HG03432 (cell line): ENCODE data around the gene CCPG1.

Experiments
- ATAC-seq: cut with Tn5 transposase; IDR thresholded peaks from one replicate; pipeline ENCODE4 v1.9.1; 2021; ENCODE audit warnings: mild to moderate bottlenecking, moderate library complexity; ENCODE audit not compliant: unreplicated experiment

Gene CCPG1

DNA sequence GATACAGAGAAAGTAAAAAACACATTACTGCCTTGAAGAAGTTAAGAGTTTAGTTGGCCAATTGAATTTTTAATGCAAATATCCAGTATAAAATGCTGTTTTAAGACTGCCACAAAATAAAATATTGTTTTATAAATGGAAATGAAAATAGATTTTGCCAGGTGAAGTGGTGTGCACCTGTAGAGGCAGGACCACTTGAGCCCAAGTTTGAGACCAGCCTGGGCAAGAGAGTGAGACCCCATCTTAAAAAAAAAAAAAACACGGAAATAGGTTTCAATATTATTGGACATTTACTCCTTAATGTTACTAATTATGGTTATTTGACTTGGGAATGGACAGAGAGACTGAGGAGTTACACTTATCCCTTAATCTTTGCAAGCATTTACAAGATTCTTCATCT is 87.2 kb downstream of the CCPG1 start:
- ATAC-seq = no peak

DNA sequence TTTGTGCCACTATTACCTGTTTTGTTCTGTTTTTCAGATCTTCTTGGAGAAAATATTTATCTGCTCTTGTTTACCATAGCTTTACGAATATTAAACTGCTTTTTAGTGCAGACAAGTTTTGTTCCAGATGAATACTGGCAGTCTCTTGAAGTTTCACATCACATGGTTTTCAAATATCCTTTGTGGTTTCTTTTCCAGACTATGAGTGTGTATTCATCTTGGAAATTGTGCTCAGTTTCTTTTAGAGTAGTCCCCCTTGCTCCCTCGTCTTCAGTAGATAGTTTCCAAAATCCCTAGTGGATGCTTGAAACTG is 88.0 kb downstream of the CCPG1 start:
- no peak for ATAC-seq

- peak; percentile 46 for ATAC-seq
Measured at GRCh38 chr15:55319537-55320237, 88.5 kb downstream of the CCPG1 start.

DNA sequence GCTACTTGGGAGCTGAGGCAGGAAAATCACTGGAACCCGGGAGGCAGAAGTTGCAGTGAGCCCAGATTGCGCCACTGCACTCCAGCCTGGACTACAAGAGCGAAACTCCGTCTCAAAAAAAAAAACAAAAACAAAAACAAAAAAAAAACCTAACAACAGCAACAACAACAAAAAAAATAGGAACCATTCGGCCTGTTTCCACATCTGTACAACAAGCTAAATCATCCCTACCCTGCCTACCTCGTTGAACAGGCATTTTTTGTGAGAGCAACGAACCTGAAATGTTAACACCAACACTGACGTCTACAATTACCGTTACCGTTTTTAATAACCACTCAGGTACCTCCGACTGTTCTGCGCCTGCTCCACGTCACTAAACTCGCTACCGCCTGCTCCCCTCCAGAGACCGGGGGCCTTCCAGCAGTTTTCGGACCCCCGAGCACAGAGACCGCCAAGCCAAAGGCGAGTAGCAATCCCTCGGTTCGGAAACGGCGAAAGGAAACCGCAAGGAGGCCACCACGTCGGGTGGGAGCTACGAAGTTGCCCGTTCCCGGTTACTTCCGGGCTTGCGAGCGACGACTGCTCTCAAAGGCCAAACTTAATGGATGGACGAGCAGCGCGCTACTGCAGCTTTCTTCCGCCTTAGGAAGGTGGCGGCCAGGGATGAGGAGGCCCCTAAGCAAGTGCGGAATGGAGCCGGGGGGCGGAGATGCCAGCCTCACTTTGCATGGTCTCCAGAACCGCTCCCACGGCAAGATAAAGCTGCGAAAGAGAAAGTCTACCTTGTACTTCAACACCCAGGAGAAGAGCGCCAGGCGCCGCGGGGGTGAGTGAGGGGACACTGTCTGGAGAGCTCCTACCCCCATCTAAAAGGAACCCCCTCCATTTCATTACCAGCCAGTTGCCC is 89.3 kb downstream of the CCPG1 start, which contains the start of the genes PIGB and PIGBOS1:
TSS of gene PIGB (plus strand) at position 635 of the 907 bp plus-strand sequence. CDS start at position 664, 29 bp downstream.
TSS of gene PIGBOS1 (minus strand) at position 536 of the 907 bp plus-strand sequence. CDS start 1,331 bp downstream, outside the sequence.
- ATAC-seq = peak; percentile 92
